Smooth muscle cell (in vitro differentiated cells): ENCODE results near the gene CDIP1. TPM values are rescaled to one million over a fixed set of nuclear protein-coding genes. Genes with fewer than 3 reads are reported as not detected.

Experiments
- DNase-seq: peaks from one replicate; lab custom pipeline; 2025; ENCODE audit not compliant: unreplicated experiment; lab: John Stamatoyannopoulos, UW
- H2AFZ ChIP-seq: fragments of 200-600 bp; sonication (generic); 2 replicates; pipeline ENCODE4 v1.6.0; 2016; ENCODE audit warnings: antibody characterized with exemption, low read depth, mild to moderate bottlenecking
- H3F3A ChIP-seq: fragments of 200-600 bp; sonication (generic); 2 replicates; pipeline ENCODE4 v1.6.0; 2017; ENCODE audit warnings: antibody characterized with exemption, low read depth
- H3K27ac ChIP-seq: fragments of 200-600 bp; sonication (generic); 2 replicates; pipeline ENCODE4 v1.5.1; 2016; ENCODE audit warnings: low read depth, mild to moderate bottlenecking
- H3K27me3 ChIP-seq: fragments of 200-600 bp; sonication (generic); 2 replicates; pipeline ENCODE4 v1.6.1; 2016; ENCODE audit warnings: low read depth, mild to moderate bottlenecking
- H3K36me3 ChIP-seq: fragments of 200-600 bp; sonication (generic); 2 replicates; pipeline ENCODE4 v1.5.1; 2016; ENCODE audit warnings: low read depth
- H3K4me1 ChIP-seq: fragments of 200-600 bp; sonication (generic); 2 replicates; pipeline ENCODE4 v1.5.1; 2016; ENCODE audit warnings: low read depth
- H3K4me2 ChIP-seq: fragments of 200-600 bp; sonication (generic); 2 replicates; pipeline ENCODE4 v1.6.0; 2016; ENCODE audit warnings: mild to moderate bottlenecking
- H3K4me3 ChIP-seq: fragments of 200-600 bp; sonication (generic); 2 replicates; pipeline ENCODE4 v1.5.1; 2016; ENCODE audit warnings: mild to moderate bottlenecking
- H3K79me2 ChIP-seq: fragments of 200-600 bp; sonication (generic); 2 replicates; pipeline ENCODE4 v1.6.0; 2016; ENCODE audit warnings: low read depth, mild to moderate bottlenecking
- H3K9ac ChIP-seq: fragments of 200-600 bp; sonication (generic); 2 replicates; pipeline ENCODE4 v1.6.0; 2016; ENCODE audit warnings: low read depth
- H3K9me3 ChIP-seq: fragments of 200-600 bp; sonication (generic); replicated peaks from 2 replicates; pipeline ENCODE4 v1.5.1; 2016; ENCODE audit warnings: low read depth
- H4K20me1 ChIP-seq: fragments of 200-600 bp; sonication (generic); 2 replicates; pipeline ENCODE4 v1.6.0; 2016; ENCODE audit warnings: low read depth
- WGBS: methylation state at CpG from one replicate; pipeline ENCODE4 v1.1.7; 2016; ENCODE audit warnings: low lambda C conversion rate; 5-methylcytosine and 5-hydroxymethylcytosine counted together
- polyA plus RNA-seq: library from polyadenylated mRNA; unstranded; fragments of >200 nt; fragmentation: Nextera tagmentation; extraction: Ambion mirVana; gene quantifications from 2 replicates; pipeline ENCODE4 v1.2.1, GENCODE V29; 2016
- total RNA-seq: library from RNA; depleted of rRNA; stranded (reverse); fragments of >200 nt; gene quantifications from 2 replicates; pipeline ENCODE4 v1.2.3, GENCODE V29; 2014
- TF ChIP-seq, protein P1 (sequence below): fragments of 200-600 bp; sonication (generic); IDR thresholded peaks from 2 replicates; pipeline ENCODE4 v1.5.1; 2017; ENCODE audit warnings: borderline replicate concordance, mild to moderate bottlenecking, antibody characterized with exemption; ENCODE audit not compliant: insufficient read depth, poor library complexity, severe bottlenecking

The CDIP1 gene
- total and polyA plus RNA-seq, 2 experiments from 2014 or later, result 19.7 to 36.9 TPM

DNA sequence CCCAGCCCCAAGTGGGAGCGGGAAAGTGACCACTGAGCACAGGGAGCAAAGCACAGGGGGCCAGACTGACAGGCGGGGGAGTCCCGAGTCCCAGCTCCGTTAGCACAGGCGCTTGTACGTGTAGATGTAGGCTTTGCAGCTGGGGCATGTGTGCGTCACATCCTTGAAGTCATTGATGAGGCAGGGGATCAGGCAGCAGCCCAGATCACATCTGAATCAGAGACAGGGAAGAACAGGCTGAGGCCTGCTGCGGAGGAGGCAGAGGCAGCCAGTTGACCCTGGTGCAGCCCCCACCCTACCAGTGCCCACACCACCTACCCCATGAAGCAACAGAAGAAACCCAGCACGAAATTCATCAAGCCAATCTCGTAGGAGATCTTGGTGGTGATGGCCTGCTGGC lies 26.1 kb downstream of the CDIP1 start:
- Histone ChIP-seq H3K4me2 (no peak overlapping the region), H2AFZ (no peak overlapping the region), H3K36me3 (no peaks in the 10 kb centered on the region), H3K27me3 (no peaks in the 10 kb centered on the region), H3K27ac (no peak overlapping the region), H3K4me1 (no peaks in the 10 kb centered on the region), H3K9ac (no peak overlapping the region), H4K20me1 (peaks cover 68% of the 10 kb centered on the region), H3F3A (no peaks in the 10 kb centered on the region), H3K4me3 (no peak overlapping the region), H3K9me3 (no peaks in the 10 kb centered on the region), H3K79me2 (peaks cover 7% of the 10 kb centered on the region)
- WGBS, result 98% methylated on average over 10 of the region's 10 CpGs
- TF ChIP-seq, protein P1, sequence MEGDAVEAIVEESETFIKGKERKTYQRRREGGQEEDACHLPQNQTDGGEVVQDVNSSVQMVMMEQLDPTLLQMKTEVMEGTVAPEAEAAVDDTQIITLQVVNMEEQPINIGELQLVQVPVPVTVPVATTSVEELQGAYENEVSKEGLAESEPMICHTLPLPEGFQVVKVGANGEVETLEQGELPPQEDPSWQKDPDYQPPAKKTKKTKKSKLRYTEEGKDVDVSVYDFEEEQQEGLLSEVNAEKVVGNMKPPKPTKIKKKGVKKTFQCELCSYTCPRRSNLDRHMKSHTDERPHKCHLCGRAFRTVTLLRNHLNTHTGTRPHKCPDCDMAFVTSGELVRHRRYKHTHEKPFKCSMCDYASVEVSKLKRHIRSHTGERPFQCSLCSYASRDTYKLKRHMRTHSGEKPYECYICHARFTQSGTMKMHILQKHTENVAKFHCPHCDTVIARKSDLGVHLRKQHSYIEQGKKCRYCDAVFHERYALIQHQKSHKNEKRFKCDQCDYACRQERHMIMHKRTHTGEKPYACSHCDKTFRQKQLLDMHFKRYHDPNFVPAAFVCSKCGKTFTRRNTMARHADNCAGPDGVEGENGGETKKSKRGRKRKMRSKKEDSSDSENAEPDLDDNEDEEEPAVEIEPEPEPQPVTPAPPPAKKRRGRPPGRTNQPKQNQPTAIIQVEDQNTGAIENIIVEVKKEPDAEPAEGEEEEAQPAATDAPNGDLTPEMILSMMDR, result no peak
- DNase-seq, result no peak

DNA sequence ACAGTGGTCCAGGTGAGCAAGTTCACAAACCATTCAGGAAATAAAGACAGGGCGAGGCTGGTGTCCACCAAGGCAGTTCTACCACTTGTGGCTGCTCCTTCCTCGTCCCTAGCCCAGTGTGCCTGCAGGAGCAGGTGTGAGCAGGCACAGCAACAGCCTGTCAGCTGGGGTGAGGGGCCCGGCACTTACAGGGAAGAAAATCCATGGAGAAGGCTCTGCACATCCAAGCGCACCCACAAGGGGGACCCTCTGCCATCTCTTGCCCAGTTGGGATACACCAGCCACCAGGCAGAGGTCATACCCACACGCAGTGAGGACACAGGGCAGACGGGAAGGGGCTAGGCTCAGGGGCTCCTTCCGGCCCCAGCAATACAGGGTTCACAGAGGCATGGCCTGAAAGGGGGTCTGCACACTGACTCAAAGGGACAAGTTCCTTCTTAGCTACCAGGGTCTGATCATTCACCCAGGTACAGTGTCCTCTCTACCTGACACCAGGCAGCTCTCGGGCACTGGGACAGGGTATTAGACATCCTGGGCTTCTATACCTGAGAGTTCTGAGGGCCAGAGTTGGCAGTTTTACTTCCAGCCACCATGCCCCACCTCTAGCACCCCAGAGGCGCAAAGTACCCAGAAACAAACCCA lies 27.0 kb downstream of the CDIP1 start:
- H3K9me3 ChIP-seq, result no peaks in the 10 kb centered on the region
- no peak overlapping the region for H3K4me3 ChIP-seq
- H3K36me3 ChIP-seq, result no peaks in the 10 kb centered on the region
- WGBS, result 80% methylated on average over 9 of the region's 9 CpGs
- H3K79me2 ChIP-seq, result peaks cover 4% of the 10 kb centered on the region
- DNase-seq, result no peak
- H3F3A ChIP-seq, result no peaks in the 10 kb centered on the region
- TF ChIP-seq, protein P1, result peak; percentile 50
- no peak overlapping the region for H3K27ac ChIP-seq
- H3K27me3 ChIP-seq, result no peaks in the 10 kb centered on the region
- no peak overlapping the region for H3K4me2 ChIP-seq
- H3K4me1 ChIP-seq, result no peaks in the 10 kb centered on the region
- peaks cover 64% of the 10 kb centered on the region for H4K20me1 ChIP-seq
- H2AFZ ChIP-seq, result no peak overlapping the region
- H3K9ac ChIP-seq, result no peak overlapping the region

DNA sequence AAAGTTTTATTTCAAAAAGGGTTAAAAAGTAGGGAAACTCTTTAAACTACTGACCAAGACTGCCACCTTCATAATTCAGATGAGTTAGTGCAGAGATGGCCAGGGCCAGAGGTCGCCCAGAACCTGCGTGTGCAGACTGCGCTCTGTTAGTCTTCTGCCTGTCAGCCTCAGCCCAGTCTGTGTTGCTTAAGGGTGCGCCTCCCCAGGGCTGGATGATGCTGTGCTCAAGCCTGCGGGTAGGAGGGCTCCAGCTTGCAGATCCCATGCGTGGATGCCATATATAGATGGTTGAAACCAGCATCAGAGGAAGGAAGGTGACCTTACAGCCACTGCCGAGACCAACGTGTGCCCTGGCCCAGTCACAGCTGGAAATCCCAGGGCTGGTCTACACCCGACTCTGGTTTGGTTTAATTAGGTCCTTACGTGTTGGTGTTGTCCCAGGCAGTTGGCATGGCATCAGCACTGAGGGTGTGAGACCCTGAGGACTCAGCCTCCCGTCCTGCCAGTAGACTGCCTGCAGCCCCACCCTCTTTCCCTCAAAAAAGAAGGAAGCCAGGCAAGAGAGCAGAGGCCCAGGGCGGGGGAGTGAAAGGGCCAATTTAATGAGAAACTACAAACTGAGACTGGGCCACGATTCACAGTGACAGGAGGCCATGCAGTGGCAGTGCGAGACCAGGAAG lies 27.7 kb downstream of the CDIP1 start:
- Histone ChIP-seq H3K27me3 (no peaks in the 10 kb centered on the region), H3K4me2 (no peak overlapping the region), H3K4me3 (no peak overlapping the region), H3F3A (no peaks in the 10 kb centered on the region), H3K79me2 (peaks cover 4% of the 10 kb centered on the region), H2AFZ (no peak overlapping the region), H4K20me1 (peaks cover 64% of the 10 kb centered on the region), H3K9ac (no peak overlapping the region), H3K4me1 (no peaks in the 10 kb centered on the region), H3K27ac (no peak overlapping the region), H3K36me3 (no peaks in the 10 kb centered on the region), H3K9me3 (no peaks in the 10 kb centered on the region)
- DNase-seq, result no peak
- 91% methylated on average over 14 of the region's 14 CpGs for WGBS
- TF ChIP-seq, protein P1, result no peak
